Measurements from ENCODE around the gene WDHD1.

WDHD1 gene

GRCh38 chr14:54891471-54892245, 135.2 kb downstream of the WDHD1 start:
- Histone ChIP-seq H3K9ac (ENCODE audit: low read depth, low read length) (no peak overlapping the region), H3K9me3 (ENCODE audit: control insufficient read depth, insufficient read depth, low read length) (no peaks in the 10 kb centered on the region), H3K4me3 (ENCODE audit: low read depth, low read length) (no peak overlapping the region), H3K36me3 (ENCODE audit: control insufficient read depth, insufficient read depth, low read length) (no peaks in the 10 kb centered on the region), H3K27me3 (ENCODE audit: control insufficient read depth, insufficient read depth, low read length) (no peaks in the 10 kb centered on the region), H3K27ac (ENCODE audit: low read depth, low read length) (no peak overlapping the region), H3K4me1 (ENCODE audit: control insufficient read depth, insufficient read depth, low read length) (peaks cover 10% of the 10 kb centered on the region)

GRCh38 chr14:54890788-54891187, 136.1 kb downstream of the WDHD1 start:
- Histone ChIP-seq H3K27me3 (ENCODE audit: control insufficient read depth, insufficient read depth, low read length) (no peaks in the 10 kb centered on the region), H3K4me1 (ENCODE audit: control insufficient read depth, insufficient read depth, low read length) (peaks cover 10% of the 10 kb centered on the region), H3K9ac (ENCODE audit: low read depth, low read length) (no peak overlapping the region), H3K4me3 (ENCODE audit: low read depth, low read length) (no peak overlapping the region), H3K27ac (ENCODE audit: low read depth, low read length) (no peak overlapping the region), H3K9me3 (ENCODE audit: control insufficient read depth, insufficient read depth, low read length) (no peaks in the 10 kb centered on the region), H3K36me3 (ENCODE audit: control insufficient read depth, insufficient read depth, low read length) (no peaks in the 10 kb centered on the region)

GRCh38 chr14:54889919-54890318, 137.0 kb downstream of the WDHD1 start:
- no peaks in the 10 kb centered on the region for H3K27me3 ChIP-seq (ENCODE audit: control insufficient read depth, insufficient read depth, low read length)
- no peak overlapping the region for H3K4me3 ChIP-seq (ENCODE audit: low read depth, low read length)
- peaks cover 10% of the 10 kb centered on the region for H3K4me1 ChIP-seq (ENCODE audit: control insufficient read depth, insufficient read depth, low read length)
- H3K9ac ChIP-seq (ENCODE audit: low read depth, low read length), result no peak overlapping the region
- no peaks in the 10 kb centered on the region for H3K9me3 ChIP-seq (ENCODE audit: control insufficient read depth, insufficient read depth, low read length)
- no peak overlapping the region for H3K27ac ChIP-seq (ENCODE audit: low read depth, low read length)
- no peaks in the 10 kb centered on the region for H3K36me3 ChIP-seq (ENCODE audit: control insufficient read depth, insufficient read depth, low read length)

Measured in HUES48 (cell line).